GM10248 (cell line): ENCODE measurements around the gene CACFD1.

Experiments
- CTCF ChIA-PET: fragments of 300-600 bp; sonication (Branson Sonifier 250); formaldehyde crosslinking; extraction: SDS; loops from one replicate; lab custom pipeline; 2021; ENCODE audit warnings: antibody characterized with exemption; lab: Yijun Ruan, JAX
- POLR2A ChIA-PET: fragments of 350-650 bp; sonication (Branson Sonifier 250); formaldehyde crosslinking; extraction: SDS; loops from one replicate; lab custom pipeline; 2020; ENCODE audit warnings: antibody characterized with exemption; lab: Yijun Ruan, JAX
- DNase-seq: peaks from one replicate; pipeline ENCODE4 v3.0.0; 2012; ENCODE audit errors: extremely low spot score
- TF ChIP-seq, protein P1 (sequence below): IDR thresholded peaks from 2 replicates; pipeline ENCODE4 v1.5.1; 2012; ENCODE audit warnings: mild to moderate bottlenecking, low read depth; ENCODE audit errors: extremely low read depth, missing control alignments, control extremely low read depth

The CACFD1 gene

DNA sequence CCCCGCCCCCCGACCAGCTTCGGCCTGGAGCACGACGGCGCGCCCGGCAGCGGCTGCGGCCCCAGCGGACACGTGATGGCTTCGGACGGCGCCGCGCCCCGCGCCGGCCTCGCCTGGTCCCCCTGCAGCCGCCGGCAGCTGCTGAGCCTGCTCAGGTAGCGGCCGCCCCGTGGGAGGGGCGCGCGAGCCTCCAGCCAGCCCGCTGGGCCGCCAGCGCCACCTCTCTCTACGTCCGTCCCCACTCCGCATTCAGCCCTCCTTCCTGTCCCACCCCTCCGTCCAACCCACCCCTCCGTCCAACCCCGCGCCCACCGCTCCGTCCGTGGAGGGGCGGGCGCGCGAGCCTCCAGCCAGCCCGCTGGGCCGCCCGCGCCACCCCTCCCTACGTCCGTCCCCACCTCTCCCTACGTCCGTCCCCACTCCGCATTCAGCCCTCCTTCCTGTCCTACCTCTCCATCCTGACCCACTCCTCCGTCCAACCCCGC, 31.1 kb upstream of the CACFD1 start:
- ChIA-PET CTCF (no interaction called here), POLR2A (no interaction called here)
- TF ChIP-seq, protein P1, sequence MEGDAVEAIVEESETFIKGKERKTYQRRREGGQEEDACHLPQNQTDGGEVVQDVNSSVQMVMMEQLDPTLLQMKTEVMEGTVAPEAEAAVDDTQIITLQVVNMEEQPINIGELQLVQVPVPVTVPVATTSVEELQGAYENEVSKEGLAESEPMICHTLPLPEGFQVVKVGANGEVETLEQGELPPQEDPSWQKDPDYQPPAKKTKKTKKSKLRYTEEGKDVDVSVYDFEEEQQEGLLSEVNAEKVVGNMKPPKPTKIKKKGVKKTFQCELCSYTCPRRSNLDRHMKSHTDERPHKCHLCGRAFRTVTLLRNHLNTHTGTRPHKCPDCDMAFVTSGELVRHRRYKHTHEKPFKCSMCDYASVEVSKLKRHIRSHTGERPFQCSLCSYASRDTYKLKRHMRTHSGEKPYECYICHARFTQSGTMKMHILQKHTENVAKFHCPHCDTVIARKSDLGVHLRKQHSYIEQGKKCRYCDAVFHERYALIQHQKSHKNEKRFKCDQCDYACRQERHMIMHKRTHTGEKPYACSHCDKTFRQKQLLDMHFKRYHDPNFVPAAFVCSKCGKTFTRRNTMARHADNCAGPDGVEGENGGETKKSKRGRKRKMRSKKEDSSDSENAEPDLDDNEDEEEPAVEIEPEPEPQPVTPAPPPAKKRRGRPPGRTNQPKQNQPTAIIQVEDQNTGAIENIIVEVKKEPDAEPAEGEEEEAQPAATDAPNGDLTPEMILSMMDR: peak; percentile 14
- DNase-seq: peak; percentile 74

DNA sequence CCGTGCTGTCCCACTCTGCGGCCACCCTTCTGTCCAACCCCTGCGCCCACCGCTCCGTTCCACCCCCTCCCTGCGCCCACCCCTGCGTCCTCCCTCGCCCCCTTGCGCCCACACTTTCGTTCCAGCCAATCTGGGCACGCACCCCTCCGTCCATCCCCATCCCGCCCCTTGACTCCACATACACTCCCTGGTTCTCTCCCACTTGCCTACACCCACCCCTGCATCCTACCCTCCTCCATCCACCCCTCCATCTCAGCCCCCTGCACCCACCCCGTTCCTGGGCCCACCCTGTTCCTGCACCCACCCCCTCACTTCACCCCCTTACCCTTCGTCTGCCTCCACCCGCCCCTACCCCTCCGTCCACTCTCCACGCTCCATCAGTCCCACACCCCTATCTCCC, 30.6 kb upstream of the CACFD1 start:
- POLR2A ChIA-PET: no interaction called here
- CTCF ChIA-PET: no interaction called here
- TF ChIP-seq, protein P1: no peak
- DNase-seq: no peak

DNA sequence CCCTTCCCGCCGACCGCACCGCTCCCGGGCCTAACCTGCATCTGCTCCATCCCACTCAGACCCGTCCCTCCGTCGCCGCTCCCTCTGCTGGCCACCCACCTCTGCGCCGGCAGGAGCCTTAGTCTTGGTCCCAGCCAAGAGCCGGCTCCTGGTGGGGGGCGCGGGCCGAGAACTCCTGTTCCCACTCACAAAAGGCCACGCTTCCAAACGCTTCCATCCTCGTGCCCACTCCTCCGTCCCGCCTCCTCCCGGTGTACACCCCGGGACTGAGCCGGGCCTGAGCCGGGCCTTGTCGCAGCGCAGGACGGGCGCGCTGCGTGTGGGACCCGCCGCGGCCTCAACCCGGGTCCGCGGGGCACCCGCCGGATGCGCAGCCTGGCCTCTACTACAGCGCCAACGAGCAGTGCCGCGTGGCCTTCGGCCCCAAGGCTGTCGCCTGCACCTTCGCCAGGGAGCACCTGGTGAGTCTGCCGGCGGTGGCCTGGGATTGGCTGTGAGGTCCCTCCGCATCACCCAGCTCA, 30.1 kb upstream of the CACFD1 start:
- ChIA-PET POLR2A (no interaction called here), CTCF (interaction anchor here (1.0 to 1.6 kb wide), 7 partner anchors 9 to 57 kb away, joined by 3 to 4 read pairs (median 3); no protein-coding TSS in a partner anchor)
- DNase-seq: peak; percentile 63
- TF ChIP-seq, protein P1: peak; percentile 48

DNA sequence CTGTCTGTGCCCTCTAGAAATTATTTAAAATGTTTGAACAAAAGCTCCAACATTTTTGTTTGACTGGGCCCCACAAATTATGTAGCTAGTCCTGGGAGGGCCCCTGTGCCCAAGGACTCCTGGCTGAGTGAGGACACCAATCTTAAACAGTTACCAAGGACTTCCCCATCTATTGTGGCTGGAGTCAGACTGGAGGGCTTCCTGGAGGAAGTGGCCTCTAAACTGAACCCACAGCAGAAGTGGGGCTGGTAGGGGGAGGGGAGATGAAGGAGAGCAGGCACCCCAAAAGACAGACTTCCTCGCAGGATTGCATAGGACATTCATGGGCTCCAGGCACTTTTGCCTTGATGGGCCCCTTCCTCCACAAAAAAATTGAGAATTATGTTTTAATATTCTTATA, 29.5 kb upstream of the CACFD1 start:
- DNase-seq: no peak
- TF ChIP-seq, protein P1: no peak
- CTCF ChIA-PET: interaction anchor here (1.0 to 1.6 kb wide), 7 partner anchors 10 to 56 kb away, joined by 3 to 4 read pairs (median 3); no protein-coding TSS in a partner anchor
- POLR2A ChIA-PET: no interaction called here

DNA sequence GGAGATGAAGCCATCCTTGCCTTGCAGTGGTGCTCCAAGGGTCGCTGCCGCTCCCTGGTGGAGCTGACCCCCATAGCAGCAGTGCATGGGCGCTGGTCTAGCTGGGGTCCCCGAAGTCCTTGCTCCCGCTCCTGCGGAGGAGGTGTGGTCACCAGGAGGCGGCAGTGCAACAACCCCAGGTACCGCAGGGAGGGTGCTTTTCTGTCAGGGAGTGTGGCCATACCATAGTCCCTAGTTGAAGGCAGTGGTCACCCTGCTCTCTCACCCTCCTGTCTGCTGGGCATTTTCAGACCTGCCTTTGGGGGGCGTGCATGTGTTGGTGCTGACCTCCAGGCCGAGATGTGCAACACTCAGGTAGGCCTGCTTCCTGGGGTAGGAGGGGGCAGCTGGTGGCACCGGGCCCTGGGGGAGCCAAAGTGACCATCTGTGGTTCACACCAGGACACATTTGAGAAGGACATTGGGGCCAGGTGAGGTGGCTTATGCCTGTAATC, 26.4 kb upstream of the CACFD1 start:
- DNase-seq: no peak
- POLR2A ChIA-PET: no interaction called here
- CTCF ChIA-PET: interaction anchor here (0.9 to 1.2 kb wide), 2 partner anchors 10 to 21 kb away, joined by 3 read pairs; no protein-coding TSS in a partner anchor
- TF ChIP-seq, protein P1: no peak

DNA sequence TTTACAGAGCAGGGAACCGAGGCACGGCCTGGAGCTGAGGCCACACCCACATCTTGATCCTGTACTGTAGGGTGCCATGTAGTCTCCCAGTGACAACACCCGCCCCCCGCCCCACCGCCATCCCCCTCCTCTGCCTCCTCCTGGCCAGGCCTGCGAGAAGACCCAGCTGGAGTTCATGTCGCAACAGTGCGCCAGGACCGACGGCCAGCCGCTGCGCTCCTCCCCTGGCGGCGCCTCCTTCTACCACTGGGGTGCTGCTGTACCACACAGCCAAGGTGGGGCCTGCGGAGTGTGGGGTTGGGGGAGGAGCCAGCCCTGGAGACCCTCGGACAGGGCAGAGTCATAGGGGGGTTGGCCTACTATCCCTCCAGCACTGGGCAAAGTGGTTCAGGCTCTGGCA, 23.1 kb upstream of the CACFD1 start:
- no peak for DNase-seq
- POLR2A ChIA-PET: no interaction called here
- CTCF ChIA-PET: interaction anchor here (1.1 kb wide), 1 partner anchor 15 kb away, joined by 3 read pairs; the partner anchor contains the start of gene ADAMTS13
- TF ChIP-seq, protein P1: no peak
